AG04450 (cell line): Measurements from ENCODE around the gene GNLY. TPM values are rescaled to one million over a fixed set of nuclear protein-coding genes. Genes with fewer than 3 reads are reported as not detected.
A peak's percentile ranks its signal among the peaks of the same experiment; 100 is the strongest.

Experiments
- CTCF ChIA-PET: fragments of 300-600, 350-600 bp; formaldehyde crosslinking; extraction: SDS; loops from one replicate; lab custom pipeline; 2022; ENCODE audit warnings: antibody characterized with exemption, inconsistent platforms; lab: Charles Lee
- POLR2A ChIA-PET: fragments of 350-600 bp; formaldehyde crosslinking; extraction: SDS; loops from one replicate; lab custom pipeline; 2021; ENCODE audit warnings: antibody characterized with exemption, inconsistent platforms; lab: Yijun Ruan, JAX
- DNase-seq: peaks from one replicate; pipeline ENCODE4 v3.0.0-alpha.2; 2011; ENCODE audit warnings: low read depth, low spot score
- H3K27ac ChIP-seq: one replicate; pipeline ENCODE4 v1.5.1; 2012; ENCODE audit warnings: low read depth, low read length, control low read depth
- H3K27me3 ChIP-seq: one replicate; pipeline ENCODE4 v1.6.0; 2012; ENCODE audit warnings: low read length; ENCODE audit not compliant: control insufficient read depth, insufficient read depth
- H3K4me3 ChIP-seq: 2 replicates; pipeline ENCODE4 v1.5.1; 2011; ENCODE audit warnings: mild to moderate bottlenecking, low read depth, low read length, control low read depth
- H3K9me3 ChIP-seq: 2 replicates; pipeline ENCODE4 v1.5.1; 2012; ENCODE audit warnings: low read length; ENCODE audit not compliant: control insufficient read depth, insufficient read depth
- CTCF ChIP-seq: IDR thresholded peaks from 2 replicates; pipeline ENCODE4 v1.5.1; 2011; ENCODE audit warnings: low read depth, low read length, control low read depth, inconsistent platforms
- polyA plus RNA-seq: library from polyadenylated mRNA; depleted of rRNA; stranded (reverse); fragments of >200 nt; gene quantifications from 2 replicates; pipeline ENCODE4 v1.2.3, GENCODE V29; 2011

Gene GNLY
- polyA plus RNA-seq, 1 experiment, result not detected

- peak overlapping the region; percentile 68 for H3K27ac ChIP-seq
- H3K27me3 ChIP-seq, result no peaks in the 10 kb centered on the region
- CTCF ChIA-PET, result interaction anchor here (0.8 to 8.7 kb wide), 7 partner anchors 13 to 779 kb away, joined by 3 to 165 read pairs (median 56); no protein-coding TSS in a partner anchor
- DNase-seq, result no peak
- no peaks in the 10 kb centered on the region for H3K9me3 ChIP-seq
- no peak overlapping the region for H3K4me3 ChIP-seq
- no peak for TF ChIP-seq CTCF
- POLR2A ChIA-PET, result interaction anchor here (1.0 to 1.6 kb wide), 2 partner anchors 37 to 55 kb away, joined by 3 to 4 read pairs; partner anchors contain the start of gene SFTPB
Measured at GRCh38 chr2:85704800-85705679, 10.9 kb downstream of the GNLY start.

- no peak for TF ChIP-seq CTCF
- CTCF ChIA-PET, result interaction anchor here (0.7 to 8.7 kb wide), 10 partner anchors 13 to 779 kb away, joined by 3 to 165 read pairs (median 27); no protein-coding TSS in a partner anchor
- Histone ChIP-seq H3K4me3 (no peak overlapping the region), H3K27me3 (no peaks in the 10 kb centered on the region), H3K27ac (peak overlapping the region; percentile 68), H3K9me3 (no peaks in the 10 kb centered on the region)
- POLR2A ChIA-PET, result interaction anchor here (1.9 kb wide), 1 partner anchor 57 kb away, joined by 5 read pairs; no protein-coding TSS in a partner anchor
- peak; percentile 91 for DNase-seq
Measured at GRCh38 chr2:85705680-85706039, 11.5 kb downstream of the GNLY start.

- Histone ChIP-seq H3K4me3 (no peak overlapping the region), H3K27ac (peak overlapping the region; percentile 12), H3K9me3 (no peaks in the 10 kb centered on the region), H3K27me3 (no peaks in the 10 kb centered on the region)
- no peak for DNase-seq
- no peak for TF ChIP-seq CTCF
- ChIA-PET CTCF (interaction anchor here (0.7 to 8.7 kb wide), 12 partner anchors 12 to 182 kb away, joined by 3 to 165 read pairs (median 13); partner anchors contain the start of gene GNLY), POLR2A (interaction anchor here (0.7 to 1.9 kb wide), 2 partner anchors 57 to 69 kb away, joined by 3 to 5 read pairs; no protein-coding TSS in a partner anchor)
Measured at GRCh38 chr2:85706063-85706462, 11.9 kb downstream of the GNLY start.

- no peak for TF ChIP-seq CTCF
- H3K4me3 ChIP-seq, result no peak overlapping the region
- H3K27ac ChIP-seq, result no peak overlapping the region
- H3K27me3 ChIP-seq, result no peaks in the 10 kb centered on the region
- POLR2A ChIA-PET, result interaction anchor here (0.7 to 1.9 kb wide), 2 partner anchors 58 to 69 kb away, joined by 3 to 5 read pairs; no protein-coding TSS in a partner anchor
- H3K9me3 ChIP-seq, result no peaks in the 10 kb centered on the region
- DNase-seq, result no peak
- CTCF ChIA-PET, result interaction anchor here (0.6 to 8.7 kb wide), 27 partner anchors 10 to 756 kb away, joined by 3 to 165 read pairs (median 5); partner anchors contain the start of genes ATOH8 and GNLY
Measured at GRCh38 chr2:85706599-85707296, 12.6 kb downstream of the GNLY start.
